ENCODE measurements around the gene TTF2. TPM values are rescaled to one million over a fixed set of nuclear protein-coding genes. Genes with fewer than 3 reads are reported as not detected.
A peak's percentile ranks its signal among the peaks of the same experiment; 100 is the strongest.

The TTF2 gene
- total and polyA plus RNA-seq, 9 of the 15 experiments (the other 6 are each of a cell fraction or from before 2014, with no cell fraction given), result 9.4 to 71.1 (median 42.1) TPM

MicroRNAs encoded within 50 kb of the gene (microRNA counts, 767-probe panel; counts per million panel counts)
- 1,510 counts per million, percentile 37 among the panel's probes with 10 or more counts for microRNA hsa-miR-942

Small RNA genes within 50 kb of the gene (microRNA-seq; reads per million reads assigned to microRNA genes)
- 175 reads per million, percentile 83 among the genes with 10 or more reads in this experiment for gene MIR942 (ENCODE audit: borderline microRNAs expressed)

Small RNA genes within 50 kb of the gene (small RNA-seq; reads per million reads assigned to genes)
- 20.5 reads per million, percentile 97 among the genes with 10 or more reads in this experiment for gene MIR942

Other genes with a start within 250 kb of the TTF2 start
- 22.4 and 26.2 TPM in 2 replicates for gene PTGFRN, start 150.4 kb upstream of the TTF2 start, total RNA-seq (2014; rRNA removed)
- 22.5 and 24.9 TPM in 2 replicates for gene PTGFRN, start 150.4 kb upstream of the TTF2 start, total RNA-seq (2014; rRNA removed; fragmentation: Illumina TruSeq; extraction: Trizol)
- gene PTGFRN, start 150.4 kb upstream of the TTF2 start, total RNA-seq (2015; rRNA removed; fragmentation: Illumina TruSeq; extraction: Trizol), result 26.2 and 27.1 TPM in 2 replicates
- gene PTGFRN, start 150.4 kb upstream of the TTF2 start, total RNA-seq (2021), result 29.7 and 33.1 TPM in 2 replicates
- gene PTGFRN, start 150.4 kb upstream of the TTF2 start, polyA plus RNA-seq (2011; rRNA removed), result 25.7 and 25.8 TPM in 2 replicates
- 21.0 and 21.3 TPM in 2 replicates for gene PTGFRN, start 150.4 kb upstream of the TTF2 start, polyA plus RNA-seq (2014; fragmentation: Illumina TruSeq; extraction: Trizol)
- gene PTGFRN, start 150.4 kb upstream of the TTF2 start, polyA plus RNA-seq (2014; fragmentation: Nextera tagmentation; extraction: Ambion mirVana), result 10 to 100 TPM; 17.3 to 26.5 TPM
- gene PTGFRN, start 150.4 kb upstream of the TTF2 start, polyA plus RNA-seq (2014; rRNA removed), result 19.4 and 28.1 TPM in 2 replicates
- 0.18 and 0.20 TPM in 2 replicates for gene CD101, start 58.6 kb upstream of the TTF2 start, total RNA-seq (2014; rRNA removed)
- gene CD101, start 58.6 kb upstream of the TTF2 start, total RNA-seq (2014; rRNA removed; fragmentation: Illumina TruSeq; extraction: Trizol), result 0.18 and 0.32 TPM in 2 replicates
- gene CD101, start 58.6 kb upstream of the TTF2 start, total RNA-seq (2015; rRNA removed; fragmentation: Illumina TruSeq; extraction: Trizol), result 0.53 and 1.0 TPM in 2 replicates
- 0.35 and 0.36 TPM in 2 replicates for gene CD101, start 58.6 kb upstream of the TTF2 start, total RNA-seq (2021)
- 0.35 and 0.77 TPM in 2 replicates for gene CD101, start 58.6 kb upstream of the TTF2 start, polyA plus RNA-seq (2011; rRNA removed)
- gene CD101, start 58.6 kb upstream of the TTF2 start, polyA plus RNA-seq (2014; fragmentation: Illumina TruSeq; extraction: Trizol), result 0.79 and 1.1 TPM in 2 replicates
- under 1 TPM; 0.18 to 0.20 TPM for gene CD101, start 58.6 kb upstream of the TTF2 start, polyA plus RNA-seq (2014; fragmentation: Nextera tagmentation; extraction: Ambion mirVana)
- 0.04 and 0.08 TPM in 2 replicates for gene CD101, start 58.6 kb upstream of the TTF2 start, polyA plus RNA-seq (2014; rRNA removed)
- 1.9 and 3.1 TPM in 2 replicates for gene TRIM45, start 61.4 kb downstream of the TTF2 start, total RNA-seq (2014; rRNA removed)
- 2.5 and 3.5 TPM in 2 replicates for gene TRIM45, start 61.4 kb downstream of the TTF2 start, total RNA-seq (2014; rRNA removed; fragmentation: Illumina TruSeq; extraction: Trizol)
- gene TRIM45, start 61.4 kb downstream of the TTF2 start, total RNA-seq (2015; rRNA removed; fragmentation: Illumina TruSeq; extraction: Trizol), result 2.2 and 2.3 TPM in 2 replicates
- 3.6 and 5.3 TPM in 2 replicates for gene TRIM45, start 61.4 kb downstream of the TTF2 start, total RNA-seq (2021)
- 5.5 and 6.2 TPM in 2 replicates for gene TRIM45, start 61.4 kb downstream of the TTF2 start, polyA plus RNA-seq (2011; rRNA removed)
- gene TRIM45, start 61.4 kb downstream of the TTF2 start, polyA plus RNA-seq (2014; fragmentation: Illumina TruSeq; extraction: Trizol), result 3.8 and 4.1 TPM in 2 replicates
- 1 to 10 TPM; 2.5 to 4.3 TPM for gene TRIM45, start 61.4 kb downstream of the TTF2 start, polyA plus RNA-seq (2014; fragmentation: Nextera tagmentation; extraction: Ambion mirVana)
- 4.1 and 5.1 TPM in 2 replicates for gene TRIM45, start 61.4 kb downstream of the TTF2 start, polyA plus RNA-seq (2014; rRNA removed)
- gene VTCN1, start 150.6 kb downstream of the TTF2 start, total RNA-seq (2014; rRNA removed), result not detected in 2 replicates
- gene VTCN1, start 150.6 kb downstream of the TTF2 start, total RNA-seq (2014; rRNA removed; fragmentation: Illumina TruSeq; extraction: Trizol), result not detected in 2 replicates
- not detected in 2 replicates for gene VTCN1, start 150.6 kb downstream of the TTF2 start, total RNA-seq (2015; rRNA removed; fragmentation: Illumina TruSeq; extraction: Trizol)
- gene VTCN1, start 150.6 kb downstream of the TTF2 start, total RNA-seq (2021), result not detected in 2 replicates
- gene VTCN1, start 150.6 kb downstream of the TTF2 start, polyA plus RNA-seq (2011; rRNA removed), result not detected in 2 replicates
- gene VTCN1, start 150.6 kb downstream of the TTF2 start, polyA plus RNA-seq (2014; fragmentation: Illumina TruSeq; extraction: Trizol), result not detected in 2 replicates
- gene VTCN1, start 150.6 kb downstream of the TTF2 start, polyA plus RNA-seq (2014; fragmentation: Nextera tagmentation; extraction: Ambion mirVana), result not detected
- not detected in 2 replicates for gene VTCN1, start 150.6 kb downstream of the TTF2 start, polyA plus RNA-seq (2014; rRNA removed)

All from K562 (cell line).